Measurements from ENCODE around the gene FOXO3. TPM values are rescaled to one million over a fixed set of nuclear protein-coding genes. Genes with fewer than 3 reads are reported as not detected.

Gene FOXO3
- total RNA-seq, 2 experiments from 2014 or later, result 7.5 to 9.0 TPM

DNA sequence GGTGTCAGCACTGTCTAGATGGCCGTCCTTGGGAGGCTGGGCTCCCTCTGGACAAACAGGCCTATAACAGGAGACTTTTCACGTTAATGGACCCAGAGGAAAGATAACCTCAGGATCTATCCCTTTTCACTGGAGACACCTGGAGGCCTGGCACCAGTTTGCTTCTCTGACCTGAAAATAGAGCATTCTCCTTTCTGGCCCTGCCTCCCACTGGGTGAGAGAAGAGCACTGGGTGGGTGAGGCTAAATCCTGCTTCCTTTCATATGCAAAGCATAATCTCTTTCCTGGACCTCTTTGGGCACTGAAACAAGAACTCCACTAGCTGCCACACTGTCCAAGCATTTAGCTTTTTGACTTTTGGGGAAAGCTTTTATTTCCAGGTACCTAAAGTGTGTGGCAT, 78.3 kb downstream of the FOXO3 start:
- intact Hi-C loops (cut with micrococcal nuclease), result loop anchor here (5.0 kb wide), 1 partner anchor 72 kb away; no protein-coding TSS in a partner anchor

DNA sequence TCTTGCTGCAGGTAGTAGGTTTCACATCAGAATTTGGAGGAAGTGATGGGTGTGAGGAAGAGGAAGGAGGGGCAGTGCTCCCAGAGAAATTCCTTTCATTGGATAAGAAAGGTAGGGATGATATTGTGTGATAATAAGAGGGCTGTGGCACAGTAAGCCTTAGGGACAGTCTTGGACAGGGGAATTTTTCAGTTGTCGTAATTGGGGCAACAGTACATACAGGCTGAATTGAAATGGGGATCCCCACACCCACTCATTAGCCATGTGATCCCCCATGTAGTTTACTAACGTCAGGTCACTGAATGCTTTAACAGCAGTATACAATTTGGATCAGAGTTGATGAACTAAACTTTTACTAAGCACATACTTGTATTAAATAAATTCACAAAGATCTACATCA, 79.4 kb downstream of the FOXO3 start:
- H3K4me1 Mint-ChIP-seq (ENCODE audit: low read depth), result peaks cover 37% of the 10 kb centered on the region

More for the DNA sequence above, 78.3 kb downstream of the FOXO3 start:
- Mint-ChIP-seq H3K4me1 (ENCODE audit: low read depth) (peaks cover 42% of the 10 kb centered on the region), H3K9me3 (no peaks in the 10 kb centered on the region), H3K27me3 (no peaks in the 10 kb centered on the region), H3K27ac (no peak overlapping the region), H3K4me3 (no peak overlapping the region), H3K36me3 (ENCODE audit: low read depth) (no peaks in the 10 kb centered on the region)
- ATAC-seq, result no peak
- ChIA-PET CTCF (interaction anchor here (1.5 kb wide), 1 partner anchor 9 kb away, joined by 4 read pairs; no protein-coding TSS in a partner anchor), POLR2A (interaction anchor here (0.9 kb wide), 1 partner anchor 10 kb away, joined by 3 read pairs; no protein-coding TSS in a partner anchor)
- DNase-seq, result no peak
- TF ChIP-seq, protein P1, sequence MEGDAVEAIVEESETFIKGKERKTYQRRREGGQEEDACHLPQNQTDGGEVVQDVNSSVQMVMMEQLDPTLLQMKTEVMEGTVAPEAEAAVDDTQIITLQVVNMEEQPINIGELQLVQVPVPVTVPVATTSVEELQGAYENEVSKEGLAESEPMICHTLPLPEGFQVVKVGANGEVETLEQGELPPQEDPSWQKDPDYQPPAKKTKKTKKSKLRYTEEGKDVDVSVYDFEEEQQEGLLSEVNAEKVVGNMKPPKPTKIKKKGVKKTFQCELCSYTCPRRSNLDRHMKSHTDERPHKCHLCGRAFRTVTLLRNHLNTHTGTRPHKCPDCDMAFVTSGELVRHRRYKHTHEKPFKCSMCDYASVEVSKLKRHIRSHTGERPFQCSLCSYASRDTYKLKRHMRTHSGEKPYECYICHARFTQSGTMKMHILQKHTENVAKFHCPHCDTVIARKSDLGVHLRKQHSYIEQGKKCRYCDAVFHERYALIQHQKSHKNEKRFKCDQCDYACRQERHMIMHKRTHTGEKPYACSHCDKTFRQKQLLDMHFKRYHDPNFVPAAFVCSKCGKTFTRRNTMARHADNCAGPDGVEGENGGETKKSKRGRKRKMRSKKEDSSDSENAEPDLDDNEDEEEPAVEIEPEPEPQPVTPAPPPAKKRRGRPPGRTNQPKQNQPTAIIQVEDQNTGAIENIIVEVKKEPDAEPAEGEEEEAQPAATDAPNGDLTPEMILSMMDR (IDR thresholded peaks at IDR 0.05), result no peak

DNA sequence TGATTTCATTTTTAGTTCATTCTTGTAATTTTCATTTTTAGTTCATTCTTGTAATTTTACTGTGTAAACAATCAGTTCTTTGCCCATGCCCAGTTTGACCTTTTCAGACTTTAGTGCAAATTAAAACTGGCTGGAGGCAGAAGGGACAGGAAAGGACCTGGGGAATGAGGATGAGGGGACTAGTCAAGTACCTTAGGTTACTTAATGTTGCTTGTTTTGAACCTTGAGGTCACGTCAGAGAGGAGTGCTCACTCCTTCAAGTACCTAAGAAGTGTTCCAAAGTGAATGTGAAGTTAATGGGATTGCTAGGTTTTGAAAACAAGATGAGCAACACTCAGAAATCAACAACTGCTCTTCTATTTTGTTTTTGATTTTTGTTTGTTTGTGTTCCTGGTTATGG, 82.5 kb downstream of the FOXO3 start:
- Mint-ChIP-seq H3K4me3 (no peak overlapping the region), H3K27ac (no peak overlapping the region), H3K9me3 (no peaks in the 10 kb centered on the region), H3K4me1 (ENCODE audit: low read depth) (peaks cover 11% of the 10 kb centered on the region), H3K36me3 (ENCODE audit: low read depth) (no peaks in the 10 kb centered on the region), H3K27me3 (no peaks in the 10 kb centered on the region)
- DNase-seq (no peak), ATAC-seq (no peak)
- ChIA-PET CTCF (interaction anchor here (1.1 kb wide), 1 partner anchor 9 kb away, joined by 3 read pairs; no protein-coding TSS in a partner anchor), POLR2A (no interaction called here)
- intact Hi-C loops (cut with micrococcal nuclease), result no loop called here
- TF ChIP-seq, protein P1 (IDR thresholded peaks at IDR 0.05), result no peak

More for the DNA sequence above, 79.4 kb downstream of the FOXO3 start:
- Mint-ChIP-seq H3K27ac (no peak overlapping the region), H3K9me3 (no peaks in the 10 kb centered on the region), H3K36me3 (ENCODE audit: low read depth) (no peaks in the 10 kb centered on the region), H3K27me3 (no peaks in the 10 kb centered on the region), H3K4me3 (no peak overlapping the region)
- ATAC-seq (no peak), DNase-seq (no peak)
- ChIA-PET CTCF (interaction anchor here (0.6 to 1.6 kb wide), 3 partner anchors 8 to 13 kb away, joined by 3 to 4 read pairs (median 4); no protein-coding TSS in a partner anchor), POLR2A (no interaction called here)
- TF ChIP-seq, protein P1 (IDR thresholded peaks at IDR 0.05), result no peak
- intact Hi-C loops (cut with micrococcal nuclease), result no loop called here

DNA sequence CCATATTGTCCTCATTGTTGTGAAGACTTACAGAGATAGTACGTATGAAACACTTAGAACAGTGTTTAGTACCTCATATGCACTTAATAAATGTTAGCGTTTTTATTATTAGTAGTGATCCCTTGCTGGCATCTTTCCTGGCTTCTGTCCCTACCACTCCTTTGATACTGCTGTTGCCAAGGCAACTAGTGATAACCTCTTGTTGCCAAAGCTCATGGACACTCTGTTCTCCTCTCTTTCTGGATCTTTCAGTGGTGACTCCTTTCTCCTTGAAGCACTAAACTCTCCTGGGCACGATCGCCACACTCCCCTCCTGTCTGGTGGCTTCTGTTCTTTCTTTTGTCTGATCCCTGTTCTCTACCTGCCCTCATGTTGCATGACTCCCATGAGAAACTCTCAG, 83.5 kb downstream of the FOXO3 start:
- H3K4me1 Mint-ChIP-seq (ENCODE audit: low read depth), result peaks cover 10% of the 10 kb centered on the region
- POLR2A ChIA-PET, result no interaction called here
- no peak for ATAC-seq
- DNase-seq, result no peak
- no peaks in the 10 kb centered on the region for H3K36me3 Mint-ChIP-seq (ENCODE audit: low read depth)
- intact Hi-C loops (cut with micrococcal nuclease), result no loop called here
- no peaks in the 10 kb centered on the region for H3K9me3 Mint-ChIP-seq
- CTCF ChIA-PET, result no interaction called here
- no peak overlapping the region for H3K27ac Mint-ChIP-seq
- TF ChIP-seq, protein P1 (IDR thresholded peaks at IDR 0.05), result no peak
- no peaks in the 10 kb centered on the region for H3K27me3 Mint-ChIP-seq
- H3K4me3 Mint-ChIP-seq, result no peak overlapping the region

DNA sequence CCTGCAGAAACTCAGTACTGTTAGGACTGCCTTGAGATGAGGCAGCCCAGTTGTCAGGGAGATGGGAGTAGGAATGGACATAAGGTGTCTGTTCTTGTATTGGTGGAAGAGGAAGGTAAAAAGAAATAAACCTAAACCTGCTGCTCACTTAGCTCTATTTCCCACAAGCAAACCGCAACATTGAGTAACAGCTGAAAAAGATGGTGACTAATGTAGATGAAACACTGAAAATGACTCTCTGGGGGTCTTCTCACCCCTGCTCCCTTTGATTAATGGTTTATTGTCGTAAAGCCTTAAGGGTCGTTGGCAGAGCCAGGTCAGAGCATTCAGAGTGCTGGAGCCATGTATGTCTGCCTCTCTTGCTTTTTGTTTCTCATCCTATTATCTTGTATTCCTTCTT, 87.5 kb downstream of the FOXO3 start:
- Mint-ChIP-seq H3K4me3 (no peak overlapping the region), H3K27me3 (no peaks in the 10 kb centered on the region), H3K27ac (no peak overlapping the region), H3K4me1 (ENCODE audit: low read depth) (peaks cover 24% of the 10 kb centered on the region), H3K36me3 (ENCODE audit: low read depth) (no peaks in the 10 kb centered on the region), H3K9me3 (no peaks in the 10 kb centered on the region)
- ChIA-PET POLR2A (interaction anchor here (0.8 kb wide), 1 partner anchor 9 kb away, joined by 3 read pairs; no protein-coding TSS in a partner anchor), CTCF (interaction anchor here (1.0 to 1.5 kb wide), 3 partner anchors 8 to 10 kb away, joined by 3 to 4 read pairs (median 4); no protein-coding TSS in a partner anchor)
- ATAC-seq, result no peak
- TF ChIP-seq, protein P1 (IDR thresholded peaks at IDR 0.05), result no peak
- no peak for DNase-seq
- intact Hi-C loops (cut with micrococcal nuclease), result no loop called here

All from activated CD8-positive, alpha-beta T cell treated with anti-CD3 and anti-CD28 coated beads for 36 hours (primary cell).